ENCODE measurements around the gene SH3D21.

The SH3D21 gene

DNA sequence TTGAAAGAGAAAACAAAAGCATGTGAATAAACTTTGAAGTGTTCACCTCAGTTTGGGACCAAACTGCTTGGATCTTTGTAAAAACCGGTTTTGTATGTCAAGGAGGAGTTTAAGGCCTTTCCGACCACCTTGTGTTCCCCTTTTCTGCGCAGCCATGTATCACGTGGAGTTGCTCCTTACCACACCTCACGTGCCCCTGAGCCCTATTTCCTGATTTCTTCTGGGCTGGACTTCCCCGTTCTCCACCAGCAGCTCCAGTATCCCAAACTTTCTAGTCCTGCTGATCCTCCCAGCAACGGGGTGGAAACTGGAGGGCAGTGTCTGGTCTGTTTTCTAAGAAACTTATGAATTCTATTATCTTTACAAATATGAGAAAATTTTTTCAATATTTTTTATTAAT lies 1.6 kb upstream of the SH3D21 start:
- DNase-seq = peak; percentile 86

DNA sequence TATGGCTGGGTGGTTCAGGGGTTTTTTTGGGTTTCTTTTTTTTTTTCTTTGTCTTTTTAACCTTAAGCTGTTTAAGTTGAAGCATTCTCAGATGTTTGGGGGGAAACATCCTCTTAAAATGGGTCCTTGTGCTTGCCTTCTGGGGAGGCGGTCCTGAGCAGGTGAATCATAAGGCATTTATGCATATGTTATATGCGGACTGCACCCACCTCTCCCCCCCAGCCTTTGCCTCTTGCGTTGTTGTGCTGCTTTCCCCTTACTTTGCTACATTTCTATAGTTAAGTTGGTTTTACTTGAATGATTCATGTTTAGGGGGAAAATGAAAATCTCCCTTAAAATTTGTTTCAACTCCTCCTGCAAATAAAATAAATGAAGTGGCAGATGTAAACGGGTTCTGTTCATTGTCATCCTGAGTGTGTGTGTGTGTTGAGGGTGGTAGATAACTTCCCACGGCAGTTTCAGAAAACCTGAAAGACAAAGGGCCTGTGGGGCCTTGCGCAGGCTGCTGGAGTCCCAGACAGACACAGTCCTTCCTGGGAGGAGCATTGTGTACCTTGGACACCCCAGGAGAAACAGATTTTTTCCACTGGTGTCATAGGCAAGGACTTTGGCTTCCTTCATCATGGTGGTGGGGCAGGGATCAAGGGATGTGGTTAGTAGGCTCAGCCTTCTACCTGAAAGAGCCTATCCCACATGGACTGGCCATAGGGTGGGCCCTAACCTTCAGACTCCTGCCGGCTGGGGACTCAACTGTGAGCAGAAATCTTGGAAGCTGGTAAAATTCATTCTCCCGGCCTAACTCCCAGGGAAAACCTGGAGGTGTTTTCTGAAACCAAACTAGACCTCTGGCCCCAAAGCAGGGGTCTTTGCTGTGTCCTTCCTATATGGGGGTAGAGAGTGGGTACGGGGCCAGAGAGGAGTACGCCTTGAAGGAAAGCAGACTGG lies 926 bp upstream of the SH3D21 start:
- DNase-seq = no peak

DNA sequence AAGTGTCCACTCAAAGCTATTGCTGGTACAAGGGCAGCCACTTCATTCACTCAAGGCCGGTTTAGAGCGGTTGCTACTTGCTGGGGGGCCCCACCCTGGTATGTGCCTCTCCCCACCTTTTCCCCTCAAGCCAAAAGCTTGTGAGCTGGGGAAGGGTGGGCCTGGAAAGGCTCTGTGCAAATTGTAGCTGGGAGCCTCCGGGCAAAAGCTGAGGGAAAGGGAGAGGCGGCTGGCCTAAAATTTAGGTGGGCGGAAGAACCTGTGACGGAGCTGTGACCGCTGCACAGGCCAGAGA lies 306 bp upstream of the SH3D21 start:
- no peak for DNase-seq

DNA sequence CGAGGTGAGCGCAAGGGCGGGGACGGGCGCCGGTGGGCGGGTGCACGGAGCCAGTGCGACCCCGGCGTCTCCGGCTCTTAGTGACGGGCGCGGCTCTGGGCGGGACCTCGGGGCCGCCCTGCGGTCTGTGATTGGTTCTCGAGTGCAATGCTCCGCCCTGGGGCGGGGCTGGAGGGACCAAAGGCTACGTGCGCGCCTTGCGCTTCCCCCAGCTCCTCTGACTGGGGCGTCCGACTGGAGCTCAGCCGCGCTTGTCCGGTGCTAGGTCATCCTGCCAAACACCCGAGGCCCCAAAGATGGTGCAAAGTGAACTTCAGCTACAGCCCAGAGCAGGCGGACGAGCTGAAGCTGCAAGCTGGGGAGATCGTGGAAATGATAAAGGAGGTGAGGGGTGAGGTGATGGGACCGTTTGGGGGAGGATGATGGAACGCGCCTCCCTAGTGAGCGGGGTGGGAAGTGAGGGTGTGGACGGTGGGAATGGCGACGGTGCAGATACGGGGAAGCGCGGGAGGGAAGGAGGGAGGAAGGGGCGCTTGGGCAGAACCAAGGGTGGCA lies 811 bp downstream of the SH3D21 start:
- peak; percentile 89 for DNase-seq

DNA sequence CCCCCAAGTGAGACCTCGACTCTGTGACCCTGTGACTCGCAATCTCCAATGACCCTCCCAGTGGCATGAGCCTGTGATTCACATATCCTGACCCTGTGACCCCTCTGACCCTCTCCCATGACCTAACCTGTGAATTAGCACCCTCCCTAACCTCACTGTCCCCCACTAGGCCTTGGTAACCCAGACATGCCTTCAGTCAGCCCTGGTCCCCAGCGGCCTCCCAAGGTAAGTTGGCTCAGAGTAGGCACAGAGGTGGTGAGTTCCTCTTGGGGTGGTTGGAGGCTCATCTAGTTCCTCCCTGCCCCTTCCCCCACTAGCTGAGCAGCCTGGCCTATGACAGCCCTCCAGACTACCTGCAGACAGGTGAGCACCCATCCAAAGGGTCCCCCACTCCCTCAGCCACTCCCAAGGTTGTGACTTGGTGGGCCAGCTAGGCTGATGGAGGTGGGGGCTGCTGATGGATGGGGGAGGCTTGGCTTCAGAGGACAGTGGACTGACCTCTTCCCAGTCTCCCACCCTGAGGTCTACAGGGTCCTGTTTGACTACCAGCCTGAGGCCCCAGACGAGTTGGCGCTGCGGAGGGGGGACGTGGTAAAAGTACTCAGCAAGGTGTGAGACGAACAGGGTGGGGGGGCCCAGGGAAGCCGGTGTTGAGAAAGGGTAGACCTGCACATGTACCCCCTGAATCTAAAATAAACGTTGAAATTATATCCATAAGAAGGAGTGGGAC lies 1.6 kb downstream of the SH3D21 start:
- DNase-seq = no peak

DNA sequence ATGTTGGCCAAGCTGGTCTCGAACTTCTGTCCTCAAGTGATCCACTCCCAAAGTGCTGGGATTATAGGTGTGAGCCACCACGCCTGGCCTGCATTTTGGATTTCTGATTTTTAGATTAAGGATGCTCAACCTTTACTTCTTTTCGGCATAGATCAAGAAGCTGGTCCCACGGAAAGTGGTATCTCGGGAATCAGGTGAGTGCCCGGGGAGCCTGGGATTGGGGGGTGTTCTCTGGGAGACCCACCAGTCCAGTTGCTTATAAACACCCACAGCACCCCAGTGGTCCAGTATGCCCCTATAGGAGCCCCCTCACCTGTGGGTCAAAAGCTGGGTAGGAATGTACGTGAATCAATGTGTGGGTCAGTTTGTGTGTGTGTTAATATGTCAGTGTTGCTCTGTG lies 3.2 kb downstream of the SH3D21 start:
- no peak for DNase-seq

DNA sequence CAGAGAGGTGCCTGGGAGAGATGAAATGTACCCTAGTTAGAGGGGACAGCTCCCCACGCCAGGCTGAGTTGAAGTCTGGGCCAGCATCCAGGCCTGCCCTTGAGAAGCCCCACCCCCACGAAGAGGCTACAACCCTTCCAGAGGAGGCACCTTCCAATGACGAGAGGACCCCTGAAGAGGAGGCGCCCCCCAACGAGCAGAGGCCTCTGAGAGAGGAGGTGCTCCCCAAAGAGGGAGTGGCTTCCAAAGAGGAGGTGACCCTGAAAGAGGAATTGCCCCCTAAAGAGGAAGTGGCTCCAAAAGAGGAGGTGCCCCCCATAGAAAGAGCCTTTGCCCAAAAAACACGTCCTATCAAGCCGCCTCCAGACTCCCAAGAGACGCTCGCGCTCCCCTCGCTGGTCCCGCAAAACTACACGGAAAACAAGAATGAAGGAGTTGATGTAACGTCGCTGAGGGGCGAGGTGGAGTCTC lies 14.2 kb downstream of the SH3D21 start:
- DNase-seq = no peak

DNA sequence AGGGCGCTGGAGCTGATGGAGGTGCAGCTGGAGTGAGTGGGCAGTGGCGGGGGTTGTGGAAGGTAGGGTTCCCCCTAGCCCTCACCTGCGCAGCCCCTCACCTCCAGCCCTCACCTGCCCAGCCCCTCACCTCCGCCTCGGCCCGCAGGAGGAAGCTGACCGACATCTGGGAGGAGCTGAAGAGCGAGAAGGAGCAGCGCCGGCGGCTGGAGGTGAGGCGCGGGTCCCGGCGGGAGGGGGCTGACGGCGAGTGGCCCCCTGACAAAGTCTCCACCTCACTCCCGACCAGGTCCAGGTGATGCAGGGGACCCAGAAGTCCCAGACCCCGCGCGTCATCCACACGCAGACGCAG lies 14.6 kb downstream of the SH3D21 start:
- no peak for DNase-seq

DNA sequence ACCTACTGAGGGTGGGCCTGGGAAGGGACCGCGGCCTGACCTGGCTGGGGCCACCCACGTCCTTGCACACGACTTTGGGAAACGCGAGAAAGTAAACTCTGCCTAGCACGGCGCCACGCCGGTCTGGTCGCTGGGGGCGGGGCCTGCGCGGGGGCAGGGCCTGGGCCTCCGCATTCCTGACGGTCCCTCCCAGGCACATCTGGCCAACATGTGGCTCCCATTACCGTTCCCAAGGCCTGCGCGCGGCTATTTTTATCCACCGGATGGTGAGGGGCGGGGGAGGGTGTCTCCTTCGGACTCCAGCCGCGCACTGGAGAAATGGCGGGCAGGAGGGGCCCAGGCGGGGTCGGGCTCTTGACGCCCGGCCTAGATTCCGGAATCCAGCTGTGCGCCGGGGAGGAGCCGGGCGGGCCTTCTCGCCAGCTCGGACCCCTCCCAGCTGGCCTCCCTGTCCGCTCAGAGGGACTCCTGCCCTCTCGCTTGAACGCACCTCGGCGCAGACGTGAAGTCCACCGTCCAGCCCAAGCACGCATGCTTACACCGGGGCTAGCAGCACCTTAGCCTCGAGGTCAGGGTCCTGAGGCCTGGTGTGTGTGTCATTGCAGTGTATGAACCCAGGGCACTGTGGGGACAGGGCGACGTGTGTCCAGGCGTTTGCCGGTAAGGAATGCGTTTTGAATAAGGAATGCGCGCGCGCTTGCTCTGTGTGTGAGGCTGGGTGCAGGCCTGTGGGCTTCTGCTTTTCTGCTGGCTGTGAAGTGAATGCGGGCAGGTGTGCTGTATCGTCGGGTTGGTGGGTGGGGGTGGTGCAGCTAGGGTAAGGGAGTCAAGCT lies 15.2 kb downstream of the SH3D21 start:
- no peak for DNase-seq

DNA sequence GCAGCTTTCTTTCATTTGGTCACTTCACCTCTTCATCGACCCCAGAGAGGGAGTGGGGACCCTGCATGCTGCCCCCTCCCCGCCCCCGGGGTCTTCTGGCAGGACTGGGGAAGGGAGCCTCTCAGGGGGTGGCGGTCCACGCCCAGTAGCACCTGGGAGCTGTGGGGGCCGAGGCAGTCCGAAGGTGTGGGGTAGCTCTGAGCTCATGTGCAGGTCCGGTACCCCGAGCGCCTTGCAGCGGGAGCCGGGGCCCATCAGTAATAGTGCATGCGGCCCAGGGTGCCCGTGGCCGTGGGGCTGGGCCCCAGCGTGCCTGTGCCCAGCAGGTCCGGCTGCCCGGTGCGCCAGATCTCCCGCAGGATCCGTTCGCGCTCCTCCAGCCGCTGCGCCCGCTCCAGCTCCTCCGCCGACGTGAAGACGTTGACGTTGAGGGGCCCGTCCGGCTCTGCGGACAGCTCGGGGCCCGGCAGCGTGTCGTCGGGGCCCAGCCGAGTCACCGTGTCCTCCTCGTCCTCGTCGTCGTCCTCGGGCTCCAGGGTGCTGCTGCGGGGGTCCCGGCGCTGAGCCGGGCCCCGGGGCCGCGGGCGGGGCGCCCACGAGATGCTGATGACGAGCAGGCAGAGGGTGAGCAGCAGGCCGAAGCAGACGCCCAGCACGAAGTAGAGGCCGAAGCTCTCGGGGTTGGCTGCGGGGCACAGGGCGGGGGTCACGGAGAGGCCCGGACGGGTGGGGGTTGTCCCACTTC lies 16.0 kb downstream of the SH3D21 start:
- no peak for DNase-seq

DNA sequence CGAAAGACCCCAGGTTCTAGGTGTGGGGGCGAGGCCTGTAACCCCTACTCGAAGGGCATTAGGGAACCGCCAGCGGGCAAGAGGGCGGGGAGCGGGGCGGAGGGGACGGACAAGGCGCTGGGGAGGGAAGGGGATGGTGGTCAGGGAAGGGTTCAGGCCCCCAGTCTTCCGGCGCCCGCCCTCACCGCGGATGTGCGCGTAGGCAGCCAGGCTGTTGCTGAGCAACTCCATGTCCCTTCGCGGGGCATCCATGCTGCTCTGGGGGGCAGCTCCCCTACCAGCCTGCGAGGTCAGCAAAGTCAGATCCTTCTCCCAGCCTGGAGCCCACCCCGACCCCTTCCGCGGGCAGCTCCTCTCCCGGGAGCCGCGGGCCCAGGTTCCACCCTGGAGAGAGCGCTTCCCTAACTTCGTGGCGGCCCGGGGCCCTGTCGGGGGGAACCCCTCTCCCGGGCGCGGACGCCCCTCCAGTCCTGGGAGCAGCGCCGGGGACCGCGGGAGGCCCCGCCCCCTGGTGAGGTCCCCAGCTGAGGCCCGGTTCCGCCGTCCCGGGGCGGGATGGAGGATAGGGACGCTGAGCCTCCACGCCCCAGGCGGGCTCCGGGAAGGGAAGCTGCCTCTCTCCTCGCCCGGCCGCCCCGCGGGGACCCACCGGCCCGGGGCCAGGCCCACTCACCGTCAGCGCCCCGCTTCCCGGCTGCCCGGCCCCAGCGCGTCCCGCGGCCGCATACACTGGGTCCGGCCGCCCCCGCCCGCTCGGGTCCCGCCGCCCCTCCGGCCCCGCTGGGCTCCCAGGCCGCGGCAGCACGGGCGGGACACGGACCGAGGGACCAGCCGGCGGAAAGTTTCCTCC lies 16.8 kb downstream of the SH3D21 start:
- no peak for DNase-seq

DNA sequence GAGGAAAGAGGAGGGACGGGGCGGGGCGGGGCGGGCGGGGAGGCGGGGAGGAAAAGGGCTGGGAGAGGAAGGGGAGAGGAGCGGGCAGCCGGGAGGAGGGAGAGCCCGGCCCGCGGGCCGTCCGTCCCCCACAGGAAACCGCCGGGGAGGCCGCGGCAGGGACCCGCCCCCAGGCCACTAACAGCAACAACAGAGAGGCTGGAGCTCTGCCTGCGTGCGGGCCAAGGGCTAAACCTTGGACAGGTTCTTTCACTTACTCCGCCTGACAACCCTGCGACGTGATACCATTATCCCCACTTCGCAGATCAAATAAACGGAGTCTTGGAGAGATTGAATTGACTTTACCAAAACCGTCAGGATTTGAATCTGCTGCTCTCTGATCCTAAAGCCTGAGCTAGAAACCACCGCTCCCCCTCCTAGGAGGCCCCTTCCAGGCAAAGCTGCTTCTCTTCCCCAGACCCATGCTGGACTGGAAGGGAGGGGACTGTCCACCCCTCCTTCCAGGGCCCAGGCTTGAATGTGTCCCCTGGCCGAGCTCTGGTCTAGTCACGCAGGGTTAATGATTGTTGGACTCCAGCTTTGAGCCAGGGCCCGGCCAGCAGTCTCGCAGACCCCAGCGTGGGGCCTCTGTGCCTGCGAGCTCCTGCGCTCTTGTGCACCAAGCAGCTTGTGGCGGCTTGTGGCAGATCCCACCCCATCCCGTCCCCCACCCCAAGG lies 17.6 kb downstream of the SH3D21 start, which contains the start of gene EVA1B:
EVA1B (minus strand) TSS at position 10 of the 717 bp plus-strand sequence. CDS start 608 bp downstream, outside the sequence.
- peak; percentile 27 for DNase-seq

DNA sequence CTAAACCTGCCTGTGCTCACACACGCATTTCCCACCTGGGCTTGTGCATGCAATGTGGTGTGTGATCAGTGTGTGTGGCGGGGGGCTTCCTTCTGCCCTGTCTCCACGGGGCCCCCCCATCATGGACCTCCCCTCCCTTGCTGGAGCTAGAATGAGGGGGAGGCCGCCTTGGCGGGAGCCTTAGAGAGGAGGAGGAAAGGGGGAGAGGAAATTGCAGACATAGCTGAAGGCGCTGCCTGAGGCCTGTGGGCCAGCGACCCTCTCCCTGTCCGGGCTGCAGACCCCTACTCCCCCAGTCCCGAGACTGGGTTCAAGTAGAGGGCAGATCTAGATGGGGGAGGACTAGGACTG lies 18.2 kb downstream of the SH3D21 start:
- DNase-seq = no peak

DNA sequence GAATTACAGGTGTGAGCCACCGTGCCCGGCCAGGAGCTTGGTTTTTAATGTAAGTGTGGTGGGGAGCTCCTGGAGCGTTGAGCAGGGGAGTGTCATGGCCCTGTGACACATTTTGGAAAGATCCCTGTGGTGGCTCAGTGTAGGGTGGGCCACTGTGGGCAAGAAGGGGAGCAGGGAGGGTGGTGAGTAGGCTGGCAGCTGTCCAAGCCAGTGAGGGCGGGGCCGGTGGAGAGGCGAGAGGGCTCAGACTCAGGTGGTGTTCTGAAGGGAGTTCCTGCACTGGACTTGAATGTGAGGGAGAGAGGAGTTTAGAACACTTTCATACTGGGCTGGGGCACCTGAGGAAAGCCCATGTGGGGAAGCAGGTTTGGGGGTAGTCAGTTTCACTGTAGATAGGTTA lies 20.3 kb downstream of the SH3D21 start:
- no peak for DNase-seq

DNA sequence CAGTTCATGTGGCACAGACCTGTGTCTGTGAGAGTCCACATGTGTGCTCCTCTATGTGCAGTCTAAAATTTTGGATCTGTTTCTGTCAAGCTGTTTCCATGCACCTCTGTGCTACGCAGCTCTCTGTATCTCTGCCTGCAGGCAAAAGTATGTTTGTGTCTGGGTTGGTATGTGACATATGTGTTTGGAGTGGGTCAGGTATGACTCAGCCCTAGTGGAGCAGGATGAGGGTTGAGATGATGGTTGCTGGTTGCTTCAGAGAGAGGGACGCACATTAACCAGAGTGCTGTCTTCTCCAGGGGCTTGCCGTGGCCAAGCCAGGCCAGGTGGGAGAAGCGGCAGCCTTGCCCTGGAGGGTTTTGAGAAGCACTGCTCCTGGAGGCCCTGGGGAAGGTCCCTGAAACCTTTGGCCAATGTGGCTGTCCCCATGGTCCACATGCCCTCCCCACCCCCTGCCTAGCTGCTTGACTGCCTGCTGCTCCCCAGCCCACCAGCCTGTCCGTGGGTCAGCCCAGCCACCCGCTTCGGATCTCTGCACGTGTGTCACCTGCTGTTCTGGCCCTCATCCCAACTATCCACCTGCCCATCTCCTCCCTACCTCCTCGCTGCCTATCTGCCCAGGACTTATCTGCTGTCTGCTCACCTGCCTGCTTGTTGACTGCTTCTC lies 21.4 kb downstream of the SH3D21 start:
- no peak for DNase-seq

DNA sequence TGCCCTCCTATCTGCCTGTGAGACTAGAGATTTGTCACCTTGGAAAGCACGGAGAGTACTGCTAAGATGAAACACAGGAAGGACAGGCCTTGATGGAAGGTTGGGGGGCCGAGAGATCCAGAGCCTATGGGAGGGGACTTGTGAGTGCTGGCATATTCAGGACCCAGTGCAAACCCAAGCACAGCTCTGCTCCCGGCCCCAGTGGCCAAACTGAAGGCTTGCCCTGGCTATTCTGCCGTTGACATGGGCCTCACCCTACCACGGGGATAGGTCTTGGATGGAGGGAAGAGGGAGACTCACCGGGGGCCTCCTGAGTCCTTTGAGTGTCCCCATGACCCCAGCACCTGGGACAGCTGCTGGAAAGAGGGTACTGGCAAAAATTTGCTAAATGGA lies 21.9 kb downstream of the SH3D21 start:
- no peak for DNase-seq

DNA sequence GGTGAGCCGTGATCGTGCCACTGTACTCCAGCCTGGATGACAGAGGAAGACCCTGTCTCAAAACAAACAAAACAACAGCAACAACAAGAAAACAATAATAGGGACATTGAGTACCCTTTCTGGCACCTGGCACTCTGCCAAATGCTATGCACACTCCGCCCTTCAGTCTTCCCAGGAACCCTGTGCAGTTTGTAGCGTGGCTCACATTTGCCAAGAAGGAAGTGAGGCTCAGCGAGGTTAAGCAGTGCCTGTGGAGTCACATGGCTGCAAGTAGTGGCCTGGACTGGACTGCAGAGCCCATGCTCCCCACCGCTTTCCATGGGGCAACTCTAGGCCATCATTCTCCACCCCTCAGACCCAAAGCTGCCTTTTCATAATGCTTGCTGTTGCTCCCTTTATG lies 22.5 kb downstream of the SH3D21 start:
- DNase-seq = peak; percentile 49

DNA sequence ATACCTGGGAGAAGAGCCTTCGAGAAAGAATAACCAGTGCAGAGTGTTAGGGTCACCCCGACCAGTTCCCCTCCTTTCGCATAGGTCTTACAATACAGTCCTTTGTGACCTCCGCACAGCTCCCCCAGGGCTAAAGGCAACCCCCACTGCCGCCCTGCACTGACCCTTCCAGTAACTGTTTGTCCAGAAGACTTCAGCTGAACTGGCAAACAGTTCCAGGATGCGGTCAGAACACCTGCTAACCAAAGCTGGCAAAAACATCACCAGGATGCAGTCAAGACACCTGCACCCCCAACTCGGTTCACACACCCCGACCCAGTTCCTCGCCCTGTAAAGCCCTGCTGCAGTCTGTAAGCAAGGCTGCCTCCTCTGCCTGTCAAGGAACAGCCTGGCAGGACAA lies 23.6 kb downstream of the SH3D21 start:
- DNase-seq = no peak

DNA sequence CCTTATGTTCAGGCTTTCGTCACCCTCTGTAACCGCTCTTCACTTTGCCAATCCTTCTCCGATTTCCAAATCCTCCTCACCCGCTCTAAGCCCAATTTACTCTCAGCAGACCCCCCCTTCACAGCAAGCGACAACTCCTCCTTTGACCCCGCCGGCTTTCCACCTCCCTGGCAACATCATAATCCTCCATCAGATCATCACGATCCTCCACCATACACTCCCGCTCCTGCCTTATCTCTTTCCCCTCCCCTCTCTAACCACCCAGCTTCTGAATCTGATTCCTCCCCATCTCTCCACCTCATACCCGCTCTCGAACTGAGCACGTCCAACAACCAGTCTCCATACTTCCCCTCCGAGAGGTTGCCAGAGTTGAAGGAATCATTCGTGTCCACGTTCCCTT lies 24.8 kb downstream of the SH3D21 start:
- no peak for DNase-seq

DNA sequence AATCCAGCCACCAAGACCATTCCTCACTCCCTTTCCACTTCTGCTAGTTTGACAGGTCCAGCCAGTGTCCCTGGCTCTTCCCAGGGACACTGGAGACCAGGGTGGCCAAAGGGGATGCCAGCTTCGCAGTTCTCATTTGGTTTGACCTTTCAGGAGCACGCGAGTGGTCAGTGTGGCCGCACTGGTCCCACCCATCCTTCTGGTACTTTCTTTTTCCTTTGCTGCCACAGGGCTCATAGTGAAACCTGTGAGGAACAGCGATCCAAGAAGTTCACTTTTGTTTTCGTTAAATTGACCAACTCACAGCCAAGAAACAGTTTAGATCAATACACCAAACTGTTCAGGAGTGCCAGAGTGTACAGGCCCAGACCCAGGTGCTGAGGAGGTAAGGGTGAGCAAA lies 31.7 kb downstream of the SH3D21 start:
- peak; percentile 46 for DNase-seq
